A673 (cell line): ENCODE measurements around the gene KIAA1549. TPM values are rescaled to one million over a fixed set of nuclear protein-coding genes. Genes with fewer than 3 reads are reported as not detected.

ENCODE experiments used
- BruUV-seq: library from RNA; stranded (reverse); fragments of 400-500 nt; replicated peaks from 2 replicates; lab custom pipeline; 2021; lab: Mats Ljungman, UMichigan
- CTCF ChIA-PET: fragments of 300-600 bp; sonication (Branson Sonifier 250); formaldehyde crosslinking; loops from one replicate; lab custom pipeline; 2022; ENCODE audit warnings: antibody characterized with exemption; lab: Charles Lee
- POLR2A ChIA-PET: fragments of 300-600 bp; sonication (Branson Sonifier 250); formaldehyde crosslinking; loops from one replicate; lab custom pipeline; 2022; ENCODE audit warnings: antibody characterized with exemption; ENCODE audit not compliant: low non-redundant PET; lab: Charles Lee
- DNase-seq: peaks from one replicate; pipeline ENCODE4 v3.0.0-alpha.2; 2015; ENCODE audit warnings: low spot score
- H3K27ac ChIP-seq: fragments of 200-600 bp; sonication (generic); 2 replicates; pipeline ENCODE4 v1.5.1; 2016; ENCODE audit warnings: mixed run types, low read depth, mild to moderate bottlenecking, mixed read lengths, antibody characterized with exemption, low read length; ENCODE audit not compliant: poor library complexity, severe bottlenecking
- H3K27me3 ChIP-seq: fragments of 200-600 bp; sonication (generic); replicated peaks from 2 replicates; pipeline ENCODE4 v1.6.1; 2017; ENCODE audit warnings: mixed run types, low read depth, mild to moderate bottlenecking, mixed read lengths, antibody characterized with exemption, low read length; ENCODE audit not compliant: insufficient read depth, poor library complexity
- H3K36me3 ChIP-seq: fragments of 200-600 bp; sonication (generic); 2 replicates; pipeline ENCODE4 v1.6.1; 2016; ENCODE audit warnings: mixed run types, mild to moderate bottlenecking, mixed read lengths, antibody characterized with exemption, low read length; ENCODE audit not compliant: insufficient read depth, poor library complexity, severe bottlenecking
- H3K4me1 ChIP-seq: fragments of 200-600 bp; sonication (generic); 2 replicates; pipeline ENCODE4 v1.6.1; 2017; ENCODE audit warnings: mixed run types, mild to moderate bottlenecking, mixed read lengths, antibody characterized with exemption, low read length; ENCODE audit not compliant: insufficient read depth, poor library complexity, severe bottlenecking
- H3K4me3 ChIP-seq: fragments of 200-600 bp; sonication (generic); 2 replicates; pipeline ENCODE4 v1.5.1; 2016; ENCODE audit warnings: low read depth, mixed run types, mild to moderate bottlenecking, mixed read lengths, low read length; ENCODE audit not compliant: poor library complexity, severe bottlenecking
- H3K9me3 ChIP-seq: fragments of 200-600 bp; sonication (generic); 2 replicates; pipeline ENCODE4 v1.6.1; 2016; ENCODE audit warnings: mixed run types, low read depth, mild to moderate bottlenecking, mixed read lengths, antibody characterized with exemption, low read length; ENCODE audit not compliant: poor library complexity, severe bottlenecking
- CTCF ChIP-seq: fragments of 300-800, 200-600 bp; sonication (generic); conservative IDR thresholded peaks from 2 replicates; pipeline ENCODE4 v1.5.1; 2017; ENCODE audit warnings: low read depth, mild to moderate bottlenecking, antibody characterized with exemption, low read length, moderate library complexity, mixed read lengths
- EZH2 ChIP-seq: fragments of 200-600 bp; sonication (generic); IDR thresholded peaks from 2 replicates; pipeline ENCODE4 v1.6.1; 2017; ENCODE audit warnings: borderline replicate concordance, low read depth, mild to moderate bottlenecking, mixed read lengths, antibody characterized with exemption, low read length; ENCODE audit not compliant: poor library complexity, severe bottlenecking
- intact Hi-C: fragments of 100-400 bp; cut with micrococcal nuclease; formaldehyde crosslinking; loops from one replicate; pipeline ENCODE4 v1.10.0; 2022; ENCODE audit not compliant: unreplicated experiment
- total RNA-seq: library from RNA; stranded (reverse); gene quantifications from 2 replicates; pipeline ENCODE4 v1.2.3, GENCODE V29; 2021

Gene KIAA1549
- total RNA-seq, 1 experiment from 2014 or later, result 2.5 TPM

- POLR2A ChIA-PET, result no interaction called here
- CTCF ChIA-PET, result no interaction called here
- H3K36me3 ChIP-seq, result no peaks in the 10 kb centered on the region
- no TSS peak for BruUV-seq
- no peak overlapping the region for H3K27ac ChIP-seq
- DNase-seq, result no peak
- intact Hi-C loops, result no loop called here
- no peaks in the 10 kb centered on the region for H3K4me1 ChIP-seq
- H3K4me3 ChIP-seq, result no peak overlapping the region
- H3K27me3 ChIP-seq, result no peaks in the 10 kb centered on the region
- no peak for TF ChIP-seq EZH2
- H3K9me3 ChIP-seq, result no peaks in the 10 kb centered on the region
These were observed 64.9 kb downstream of the KIAA1549 start for GRCh38 chr7:138916275-138916674.

GRCh38 chr7:138913783-138914182 lies 67.4 kb downstream of the KIAA1549 start:
- Histone ChIP-seq H3K4me3 (no peak overlapping the region), H3K4me1 (no peaks in the 10 kb centered on the region), H3K27ac (no peak overlapping the region), H3K27me3 (no peaks in the 10 kb centered on the region), H3K9me3 (no peaks in the 10 kb centered on the region), H3K36me3 (no peaks in the 10 kb centered on the region)
- ChIA-PET CTCF (no interaction called here), POLR2A (no interaction called here)
- TF ChIP-seq CTCF (no peak), EZH2 (no peak)
- intact Hi-C loops, result no loop called here
- no TSS peak for BruUV-seq
- DNase-seq, result no peak

GRCh38 chr7:138911007-138911406 lies 70.2 kb downstream of the KIAA1549 start:
- no peak for DNase-seq
- Histone ChIP-seq H3K9me3 (no peaks in the 10 kb centered on the region), H3K4me3 (no peak overlapping the region), H3K27me3 (no peaks in the 10 kb centered on the region), H3K27ac (no peak overlapping the region), H3K4me1 (no peaks in the 10 kb centered on the region), H3K36me3 (no peaks in the 10 kb centered on the region)
- no TSS peak for BruUV-seq
- ChIA-PET CTCF (no interaction called here), POLR2A (no interaction called here)
- TF ChIP-seq CTCF (no peak), EZH2 (no peak)
- intact Hi-C loops, result no loop called here

GRCh38 chr7:138907850-138908249 lies 73.3 kb downstream of the KIAA1549 start:
- ChIA-PET CTCF (interaction anchor here (1.4 kb wide), 1 partner anchor 21 kb away, joined by 3 read pairs; no protein-coding TSS in a partner anchor), POLR2A (interaction anchor here (0.6 kb wide), 1 partner anchor 24 kb away, joined by 4 read pairs; no protein-coding TSS in a partner anchor)

More at GRCh38 chr7:138907850-138908249, 73.3 kb downstream of the KIAA1549 start:
- intact Hi-C loops, result no loop called here
- no peak for DNase-seq
- H3K27ac ChIP-seq, result no peak overlapping the region
- no peaks in the 10 kb centered on the region for H3K4me1 ChIP-seq
- TF ChIP-seq EZH2 (no peak), CTCF (no peak)
- no peak overlapping the region for H3K4me3 ChIP-seq
- no TSS peak for BruUV-seq
- no peaks in the 10 kb centered on the region for H3K27me3 ChIP-seq
- no peaks in the 10 kb centered on the region for H3K36me3 ChIP-seq
- no peaks in the 10 kb centered on the region for H3K9me3 ChIP-seq
